Activated B cell treated with CpG ODN at 0.5 μM for 24 hours (primary cell): Measurements from ENCODE around the gene FURIN. TPM values are rescaled to one million over a fixed set of nuclear protein-coding genes. Genes with fewer than 3 reads are reported as not detected.

Source experiments
- ATAC-seq: fragments of 200-7000 bp; cut with Tn5 transposase; one replicate; pipeline ENCODE4 v1.10.0; 2021; ENCODE audit warnings: low read depth, mild to moderate bottlenecking, moderate library complexity
- CTCF ChIA-PET: fragments of 350-600 bp; sonication (Branson Sonifier 250); formaldehyde crosslinking; loops from one replicate; lab custom pipeline; 2021; ENCODE audit warnings: antibody characterized with exemption; lab: Charles Lee
- POLR2A ChIA-PET: fragments of 350-600 bp; sonication (Branson Sonifier 250); formaldehyde crosslinking; loops from one replicate; lab custom pipeline; 2021; ENCODE audit warnings: antibody characterized with exemption; lab: Charles Lee
- DNase-seq: peaks from one replicate; pipeline ENCODE4 v3.0.0; 2022
- H3K27ac Mint-ChIP-seq: one replicate; pipeline ENCODE4 v1.8.0; 2020; ENCODE audit warnings: mixed read lengths
- H3K27me3 Mint-ChIP-seq: one replicate; pipeline ENCODE4 v1.8.0; 2021; ENCODE audit warnings: mixed read lengths
- H3K36me3 Mint-ChIP-seq: one replicate; pipeline ENCODE4 v1.8.0; 2021; ENCODE audit warnings: low read depth, mixed read lengths
- H3K4me1 Mint-ChIP-seq: one replicate; pipeline ENCODE4 v1.8.0; 2021; ENCODE audit warnings: mixed read lengths
- H3K4me3 Mint-ChIP-seq: one replicate; pipeline ENCODE4 v1.8.0; 2020; ENCODE audit warnings: mild to moderate bottlenecking, mixed read lengths
- H3K9me3 Mint-ChIP-seq: one replicate; pipeline ENCODE4 v1.8.0; 2020; ENCODE audit warnings: mixed read lengths
- intact Hi-C: fragments of 100-400 bp; cut with micrococcal nuclease; formaldehyde crosslinking; loops from one replicate; pipeline ENCODE4 v1.15.1; 2024
- total RNA-seq: library from RNA; stranded (reverse); gene quantifications from 2 replicates; pipeline ENCODE4 v1.2.3, GENCODE V29; 2022
- TF ChIP-seq, protein P1 (sequence below): fragments of 200-600 bp; IDR thresholded peaks from one replicate; pipeline ENCODE4 v1.8.0; 2022; ENCODE audit warnings: antibody characterized with exemption, mild to moderate bottlenecking

The FURIN gene
- total RNA-seq, 1 donor from 2014 or later, result 46.5 TPM

DNA sequence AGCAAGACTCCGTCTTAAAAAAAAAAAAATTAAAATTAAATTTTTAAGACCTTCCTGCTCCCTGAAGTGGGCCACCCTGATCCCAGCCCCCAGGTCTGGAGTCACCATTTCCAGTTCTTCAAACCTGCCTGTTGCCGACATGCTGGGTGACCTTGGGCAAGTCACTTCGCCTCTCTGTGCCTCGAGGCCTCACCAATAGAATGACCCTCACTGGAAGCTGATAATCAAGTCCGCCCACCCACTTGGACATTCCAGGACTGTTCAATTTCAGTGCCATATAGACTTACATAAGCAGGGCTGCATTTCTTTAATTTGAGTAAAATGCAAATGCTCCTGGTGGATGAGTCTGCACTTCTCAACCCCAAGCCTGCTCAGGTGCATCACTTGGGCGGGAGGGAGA is 39.3 kb upstream of the FURIN start:
- ChIA-PET CTCF (no interaction called here), POLR2A (interaction anchor here (1.0 to 1.8 kb wide), 3 partner anchors 9 to 624 kb away, joined by 3 to 6 read pairs (median 6); no protein-coding TSS in a partner anchor)
- no peaks in the 10 kb centered on the region for H3K27me3 Mint-ChIP-seq
- intact Hi-C loops, result loop anchor here (1.0 kb wide), 1 partner anchor 9 kb away; no protein-coding TSS in a partner anchor
- no peaks in the 10 kb centered on the region for H3K36me3 Mint-ChIP-seq
- H3K4me1 Mint-ChIP-seq, result peaks cover 24% of the 10 kb centered on the region
- no peaks in the 10 kb centered on the region for H3K9me3 Mint-ChIP-seq
- DNase-seq (no peak), ATAC-seq (no peak)
- TF ChIP-seq, protein P1, sequence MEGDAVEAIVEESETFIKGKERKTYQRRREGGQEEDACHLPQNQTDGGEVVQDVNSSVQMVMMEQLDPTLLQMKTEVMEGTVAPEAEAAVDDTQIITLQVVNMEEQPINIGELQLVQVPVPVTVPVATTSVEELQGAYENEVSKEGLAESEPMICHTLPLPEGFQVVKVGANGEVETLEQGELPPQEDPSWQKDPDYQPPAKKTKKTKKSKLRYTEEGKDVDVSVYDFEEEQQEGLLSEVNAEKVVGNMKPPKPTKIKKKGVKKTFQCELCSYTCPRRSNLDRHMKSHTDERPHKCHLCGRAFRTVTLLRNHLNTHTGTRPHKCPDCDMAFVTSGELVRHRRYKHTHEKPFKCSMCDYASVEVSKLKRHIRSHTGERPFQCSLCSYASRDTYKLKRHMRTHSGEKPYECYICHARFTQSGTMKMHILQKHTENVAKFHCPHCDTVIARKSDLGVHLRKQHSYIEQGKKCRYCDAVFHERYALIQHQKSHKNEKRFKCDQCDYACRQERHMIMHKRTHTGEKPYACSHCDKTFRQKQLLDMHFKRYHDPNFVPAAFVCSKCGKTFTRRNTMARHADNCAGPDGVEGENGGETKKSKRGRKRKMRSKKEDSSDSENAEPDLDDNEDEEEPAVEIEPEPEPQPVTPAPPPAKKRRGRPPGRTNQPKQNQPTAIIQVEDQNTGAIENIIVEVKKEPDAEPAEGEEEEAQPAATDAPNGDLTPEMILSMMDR, result no peak
- no peak overlapping the region for H3K4me3 Mint-ChIP-seq
- H3K27ac Mint-ChIP-seq, result no peak overlapping the region

DNA sequence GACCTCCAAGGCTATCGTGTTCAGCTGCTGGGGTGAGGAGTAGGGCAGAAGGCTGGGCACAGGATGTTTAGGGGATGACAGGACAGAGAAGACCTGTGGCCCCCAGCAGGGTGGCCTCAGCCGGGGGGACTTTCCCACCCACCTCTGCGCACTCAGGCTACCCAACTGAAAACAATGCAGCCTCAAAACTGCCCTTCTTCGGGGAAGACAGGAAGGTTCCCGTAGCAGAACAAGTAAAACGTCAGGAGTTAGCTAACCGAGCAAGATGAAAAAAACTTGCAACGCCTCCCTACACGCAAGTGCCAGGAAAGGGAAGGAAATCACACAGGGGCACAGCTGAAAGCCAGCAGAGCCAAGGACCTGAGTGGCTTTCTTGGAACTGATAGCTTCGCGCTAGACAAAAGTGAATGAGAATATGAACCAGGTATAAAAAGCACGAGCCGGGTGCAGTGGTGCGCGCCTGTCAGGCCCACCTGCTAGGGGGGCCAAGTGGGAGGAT is 38.4 kb upstream of the FURIN start:
- ATAC-seq (peak; percentile 74), DNase-seq (no peak)
- TF ChIP-seq, protein P1, result no peak
- intact Hi-C loops, result loop anchor here (1.0 kb wide), 1 partner anchor 8 kb away; no protein-coding TSS in a partner anchor
- Mint-ChIP-seq H3K27me3 (no peaks in the 10 kb centered on the region), H3K27ac (peak overlapping the region; percentile 57), H3K4me1 (peaks cover 22% of the 10 kb centered on the region), H3K36me3 (no peaks in the 10 kb centered on the region), H3K9me3 (no peaks in the 10 kb centered on the region), H3K4me3 (peak overlapping the region; percentile 71)
- ChIA-PET POLR2A (interaction anchor here (0.5 to 1.7 kb wide), 13 partner anchors 8 to 624 kb away, joined by 3 to 7 read pairs (median 4); partner anchors contain the start of genes FES and RCCD1), CTCF (no interaction called here)

- ChIA-PET CTCF (no interaction called here), POLR2A (interaction anchor here (1.1 kb wide), 1 partner anchor 17 kb away, joined by 3 read pairs; no protein-coding TSS in a partner anchor)
- DNase-seq (no peak), ATAC-seq (no peak)
- no peak overlapping the region for H3K4me3 Mint-ChIP-seq
- H3K27me3 Mint-ChIP-seq, result no peaks in the 10 kb centered on the region
- TF ChIP-seq, protein P1, result no peak
- no peaks in the 10 kb centered on the region for H3K36me3 Mint-ChIP-seq
- no peaks in the 10 kb centered on the region for H3K9me3 Mint-ChIP-seq
- intact Hi-C loops, result no loop called here
- H3K4me1 Mint-ChIP-seq, result peaks cover 47% of the 10 kb centered on the region
- peak overlapping the region; percentile 16 for H3K27ac Mint-ChIP-seq
These were observed 33.8 kb upstream of the FURIN start for GRCh38 chr15:90834626-90835025.

DNA sequence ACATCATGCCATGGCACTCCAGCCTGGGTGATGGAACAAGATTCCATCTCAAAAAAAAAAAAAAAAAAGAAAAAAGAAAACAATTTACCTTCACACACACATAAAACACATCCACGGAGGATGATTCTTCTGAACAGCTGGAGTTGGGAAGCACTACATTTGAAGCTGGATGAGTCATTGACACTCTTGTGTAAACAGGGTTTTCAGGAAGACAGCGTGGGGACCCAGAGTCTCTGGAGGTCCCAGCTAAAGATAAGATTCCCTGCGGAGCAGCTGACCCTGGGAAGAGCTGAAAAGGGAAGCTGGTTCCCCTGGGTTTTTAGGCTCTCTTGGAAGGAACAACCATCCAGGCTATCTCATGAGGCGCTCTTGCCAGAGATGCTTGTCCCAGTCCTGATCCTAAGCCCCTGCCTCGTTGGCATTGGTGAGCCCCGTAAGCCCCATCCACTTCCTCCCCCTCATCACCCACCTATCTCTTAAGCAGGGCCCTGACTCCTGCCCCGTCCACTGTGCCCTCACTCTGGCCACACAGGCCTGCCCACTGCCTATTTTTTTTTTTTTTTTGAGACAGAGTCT is 32.0 kb upstream of the FURIN start:
- H3K9me3 Mint-ChIP-seq, result no peaks in the 10 kb centered on the region
- CTCF ChIA-PET, result no interaction called here

GRCh38 chr15:90837094-90837493 is 31.3 kb upstream of the FURIN start:
- H3K27ac Mint-ChIP-seq, result no peak overlapping the region
- H3K36me3 Mint-ChIP-seq, result no peaks in the 10 kb centered on the region
- POLR2A ChIA-PET, result interaction anchor here (0.8 to 2.9 kb wide), 4 partner anchors 9 to 60 kb away, joined by 3 to 15 read pairs (median 8); no protein-coding TSS in a partner anchor
- DNase-seq, result no peak
- no peaks in the 10 kb centered on the region for H3K9me3 Mint-ChIP-seq
- intact Hi-C loops, result no loop called here
- ATAC-seq, result no peak
- CTCF ChIA-PET, result interaction anchor here (1.3 kb wide), 1 partner anchor 48 kb away, joined by 4 read pairs; no protein-coding TSS in a partner anchor
- TF ChIP-seq, protein P1, result no peak
- H3K27me3 Mint-ChIP-seq, result no peaks in the 10 kb centered on the region
- H3K4me3 Mint-ChIP-seq, result peak overlapping the region; percentile 0
- peaks cover 39% of the 10 kb centered on the region for H3K4me1 Mint-ChIP-seq

More for the DNA sequence above, 32.0 kb upstream of the FURIN start:
- ATAC-seq (no peak), DNase-seq (no peak)
- POLR2A ChIA-PET, result no interaction called here
- intact Hi-C loops, result no loop called here
- TF ChIP-seq, protein P1, result no peak
- Mint-ChIP-seq H3K36me3 (no peaks in the 10 kb centered on the region), H3K4me1 (peaks cover 39% of the 10 kb centered on the region), H3K27me3 (no peaks in the 10 kb centered on the region), H3K27ac (no peak overlapping the region), H3K4me3 (no peak overlapping the region)
